T1000 (cell line): ENCODE results near the gene B3GNT4.
"Not testable (repeated sequence)": the region's sequence is repeated elsewhere in the genome, so short reads cannot be mapped to it uniquely, and the experiment has no call there.

Experiments used
- DNase-seq: peaks from one replicate; lab custom pipeline; 2025; ENCODE audit warnings: mixed read lengths; lab: John Stamatoyannopoulos, UW

B3GNT4 gene

GRCh38 chr12:122216445-122216844 is 12.9 kb downstream of the B3GNT4 start:
- DNase-seq = no peak

GRCh38 chr12:122225683-122226365 is 22.3 kb downstream of the B3GNT4 start, which contains the start of gene DIABLO:
Gene DIABLO (minus strand): TSS chr12:122226052. CDS start chr12:122226014, 38 bp downstream.
- peak; percentile 100 for DNase-seq

GRCh38 chr12:122226366-122227125 is 23.0 kb downstream of the B3GNT4 start:
- DNase-seq = no peak

- no peak for DNase-seq
Observed at GRCh38 chr12:122227341-122227740, 23.8 kb downstream of the B3GNT4 start.

GRCh38 chr12:122228092-122228491 is 24.6 kb downstream of the B3GNT4 start:
- no peak for DNase-seq

- DNase-seq = no peak
Observed at GRCh38 chr12:122230798-122231197, 27.3 kb downstream of the B3GNT4 start.

GRCh38 chr12:122232691-122233090 is 29.2 kb downstream of the B3GNT4 start:
- DNase-seq = no peak

GRCh38 chr12:122235741-122236140 is 32.2 kb downstream of the B3GNT4 start:
- no peak for DNase-seq

GRCh38 chr12:122238861-122239260 is 35.4 kb downstream of the B3GNT4 start:
- DNase-seq = no peak

- DNase-seq = no peak
Observed at GRCh38 chr12:122243965-122244364, 40.5 kb downstream of the B3GNT4 start.

- DNase-seq = no peak
Observed at GRCh38 chr12:122244565-122245371, 41.3 kb downstream of the B3GNT4 start.

GRCh38 chr12:122245553-122245952 is 42.0 kb downstream of the B3GNT4 start:
- no peak for DNase-seq

GRCh38 chr12:122250047-122250446 is 46.5 kb downstream of the B3GNT4 start:
- no peak for DNase-seq

- DNase-seq = no peak
Observed at GRCh38 chr12:122250536-122250935, 47.0 kb downstream of the B3GNT4 start.

- DNase-seq = not testable (repeated sequence)
Observed at GRCh38 chr12:122258462-122258861, 55.0 kb downstream of the B3GNT4 start.
